Measurements from ENCODE around the gene COL6A3.

DNA sequence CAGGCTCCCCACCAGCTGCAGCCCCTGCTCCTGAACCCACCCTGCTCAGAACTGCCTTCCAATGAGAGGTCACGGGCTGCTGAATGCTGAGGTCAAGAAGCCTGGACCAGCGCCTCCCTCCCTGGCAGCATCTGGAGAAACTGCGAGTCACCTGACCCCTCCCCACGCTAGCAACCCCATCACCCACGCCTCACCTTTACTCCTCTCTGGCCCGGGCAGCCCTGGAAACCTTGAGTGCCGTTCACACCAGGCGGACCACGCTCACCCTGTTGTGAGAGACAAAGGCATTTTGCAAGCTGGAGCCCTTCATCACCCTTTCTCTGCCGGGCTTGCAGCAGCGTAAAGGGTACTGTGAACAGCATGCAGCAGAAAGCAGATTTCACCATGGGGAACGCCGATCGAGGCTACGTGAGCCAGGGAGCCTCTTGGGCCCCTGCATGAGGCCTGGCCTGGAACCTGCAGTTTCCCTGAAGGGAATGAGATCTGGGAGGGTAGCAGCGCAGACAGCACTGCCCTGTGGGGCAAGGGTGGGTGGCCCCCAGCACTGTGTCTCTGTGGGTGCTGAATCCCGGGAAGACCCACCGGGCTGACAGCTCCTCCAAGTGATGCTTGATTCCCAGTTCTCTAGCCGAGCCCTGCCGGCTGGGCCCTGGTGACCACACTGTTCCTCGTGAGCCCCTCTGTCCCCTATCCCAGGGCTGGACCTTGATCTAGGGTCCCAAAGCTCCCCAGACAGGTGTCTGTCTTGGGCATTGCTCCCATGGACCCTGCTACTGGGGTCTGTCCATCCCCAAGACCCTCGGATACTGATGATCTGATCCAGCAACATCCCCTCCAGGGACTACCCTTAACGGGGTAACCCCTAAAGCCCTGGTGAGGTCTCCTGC lies 53.8 kb downstream of the COL6A3 start:
- TF ChIP-seq, protein P1, sequence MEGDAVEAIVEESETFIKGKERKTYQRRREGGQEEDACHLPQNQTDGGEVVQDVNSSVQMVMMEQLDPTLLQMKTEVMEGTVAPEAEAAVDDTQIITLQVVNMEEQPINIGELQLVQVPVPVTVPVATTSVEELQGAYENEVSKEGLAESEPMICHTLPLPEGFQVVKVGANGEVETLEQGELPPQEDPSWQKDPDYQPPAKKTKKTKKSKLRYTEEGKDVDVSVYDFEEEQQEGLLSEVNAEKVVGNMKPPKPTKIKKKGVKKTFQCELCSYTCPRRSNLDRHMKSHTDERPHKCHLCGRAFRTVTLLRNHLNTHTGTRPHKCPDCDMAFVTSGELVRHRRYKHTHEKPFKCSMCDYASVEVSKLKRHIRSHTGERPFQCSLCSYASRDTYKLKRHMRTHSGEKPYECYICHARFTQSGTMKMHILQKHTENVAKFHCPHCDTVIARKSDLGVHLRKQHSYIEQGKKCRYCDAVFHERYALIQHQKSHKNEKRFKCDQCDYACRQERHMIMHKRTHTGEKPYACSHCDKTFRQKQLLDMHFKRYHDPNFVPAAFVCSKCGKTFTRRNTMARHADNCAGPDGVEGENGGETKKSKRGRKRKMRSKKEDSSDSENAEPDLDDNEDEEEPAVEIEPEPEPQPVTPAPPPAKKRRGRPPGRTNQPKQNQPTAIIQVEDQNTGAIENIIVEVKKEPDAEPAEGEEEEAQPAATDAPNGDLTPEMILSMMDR (optimal IDR thresholded peaks at IDR 0.05 in 1 of 3, IDR thresholded peaks at IDR 0.05 in 1 of 3, conservative IDR thresholded peaks at IDR 0.05 in 1 of 3; ENCODE audit: extremely low read depth in 1 of 3, insufficient read depth in 2 of 3, low read length in 3 of 3): no peak
- no peak for TF ChIP-seq EZH2 (IDR thresholded peaks at IDR 0.05; ENCODE audit: low read length)
